ENCODE measurements around the gene NLRX1. TPM values are rescaled to one million over a fixed set of nuclear protein-coding genes. Genes with fewer than 3 reads are reported as not detected.

Gene NLRX1, protein sequence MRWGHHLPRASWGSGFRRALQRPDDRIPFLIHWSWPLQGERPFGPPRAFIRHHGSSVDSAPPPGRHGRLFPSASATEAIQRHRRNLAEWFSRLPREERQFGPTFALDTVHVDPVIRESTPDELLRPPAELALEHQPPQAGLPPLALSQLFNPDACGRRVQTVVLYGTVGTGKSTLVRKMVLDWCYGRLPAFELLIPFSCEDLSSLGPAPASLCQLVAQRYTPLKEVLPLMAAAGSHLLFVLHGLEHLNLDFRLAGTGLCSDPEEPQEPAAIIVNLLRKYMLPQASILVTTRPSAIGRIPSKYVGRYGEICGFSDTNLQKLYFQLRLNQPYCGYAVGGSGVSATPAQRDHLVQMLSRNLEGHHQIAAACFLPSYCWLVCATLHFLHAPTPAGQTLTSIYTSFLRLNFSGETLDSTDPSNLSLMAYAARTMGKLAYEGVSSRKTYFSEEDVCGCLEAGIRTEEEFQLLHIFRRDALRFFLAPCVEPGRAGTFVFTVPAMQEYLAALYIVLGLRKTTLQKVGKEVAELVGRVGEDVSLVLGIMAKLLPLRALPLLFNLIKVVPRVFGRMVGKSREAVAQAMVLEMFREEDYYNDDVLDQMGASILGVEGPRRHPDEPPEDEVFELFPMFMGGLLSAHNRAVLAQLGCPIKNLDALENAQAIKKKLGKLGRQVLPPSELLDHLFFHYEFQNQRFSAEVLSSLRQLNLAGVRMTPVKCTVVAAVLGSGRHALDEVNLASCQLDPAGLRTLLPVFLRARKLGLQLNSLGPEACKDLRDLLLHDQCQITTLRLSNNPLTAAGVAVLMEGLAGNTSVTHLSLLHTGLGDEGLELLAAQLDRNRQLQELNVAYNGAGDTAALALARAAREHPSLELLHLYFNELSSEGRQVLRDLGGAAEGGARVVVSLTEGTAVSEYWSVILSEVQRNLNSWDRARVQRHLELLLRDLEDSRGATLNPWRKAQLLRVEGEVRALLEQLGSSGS
- total RNA-seq: 10 to 100 TPM; 24.2 to 24.3 TPM

GRCh38 chr11:119168471-119169281 lies at the start of gene NLRX1:
TSS of gene NLRX1 (plus strand) at chr11:119168725. CDS start at chr11:119171404, 2,679 bp downstream.

DNA sequence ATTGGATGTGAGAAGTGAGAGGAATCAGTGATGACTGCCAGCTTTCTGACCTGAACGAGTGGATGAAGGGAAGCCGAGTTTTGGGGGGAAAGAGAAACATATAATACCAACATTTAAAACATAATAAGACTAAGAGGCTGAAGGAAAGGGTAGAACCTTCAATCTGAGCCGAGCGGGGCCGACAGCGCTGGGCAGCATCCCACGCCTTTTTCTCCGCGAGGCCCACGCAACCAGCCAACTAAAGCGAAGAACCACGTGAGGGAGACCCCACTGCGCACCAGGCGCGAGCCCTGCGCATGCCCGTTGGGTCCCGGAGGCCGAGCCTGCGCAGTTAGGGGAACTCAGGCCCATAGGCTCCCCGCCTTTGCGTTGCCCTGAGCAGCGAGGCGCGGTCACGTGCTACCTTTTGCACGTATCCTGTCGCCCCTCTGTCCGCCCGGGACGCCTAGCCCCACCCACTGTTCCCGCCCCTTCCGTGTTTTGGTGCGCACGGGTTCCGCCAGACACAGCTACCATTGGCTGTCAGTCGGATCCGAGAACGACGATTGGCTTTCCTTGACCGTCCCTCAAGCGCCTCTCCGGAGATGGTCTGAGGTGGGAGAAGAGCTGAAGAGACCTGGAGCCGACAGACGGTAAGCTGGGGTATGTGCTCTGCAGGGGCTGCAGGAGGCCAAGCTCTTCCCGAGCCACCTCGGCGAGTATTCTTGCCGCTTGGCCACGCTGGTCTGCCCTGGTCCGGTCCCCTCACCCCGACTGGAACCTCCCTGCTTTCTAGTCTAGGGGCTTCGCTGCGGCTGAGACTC lies 47.3 kb upstream of the NLRX1 start, which contains the start of gene HINFP:
HINFP (plus strand) TSS at position 573 of the 803 bp plus-strand sequence. CDS start 5,365 bp downstream, outside the sequence.

GRCh38 chr11:119149018-119149785 lies 19.3 kb upstream of the NLRX1 start, which contains the start of gene ABCG4:
TSS of gene ABCG4 (plus strand) at chr11:119149052. CDS start at chr11:119149966, 914 bp downstream.

DNA sequence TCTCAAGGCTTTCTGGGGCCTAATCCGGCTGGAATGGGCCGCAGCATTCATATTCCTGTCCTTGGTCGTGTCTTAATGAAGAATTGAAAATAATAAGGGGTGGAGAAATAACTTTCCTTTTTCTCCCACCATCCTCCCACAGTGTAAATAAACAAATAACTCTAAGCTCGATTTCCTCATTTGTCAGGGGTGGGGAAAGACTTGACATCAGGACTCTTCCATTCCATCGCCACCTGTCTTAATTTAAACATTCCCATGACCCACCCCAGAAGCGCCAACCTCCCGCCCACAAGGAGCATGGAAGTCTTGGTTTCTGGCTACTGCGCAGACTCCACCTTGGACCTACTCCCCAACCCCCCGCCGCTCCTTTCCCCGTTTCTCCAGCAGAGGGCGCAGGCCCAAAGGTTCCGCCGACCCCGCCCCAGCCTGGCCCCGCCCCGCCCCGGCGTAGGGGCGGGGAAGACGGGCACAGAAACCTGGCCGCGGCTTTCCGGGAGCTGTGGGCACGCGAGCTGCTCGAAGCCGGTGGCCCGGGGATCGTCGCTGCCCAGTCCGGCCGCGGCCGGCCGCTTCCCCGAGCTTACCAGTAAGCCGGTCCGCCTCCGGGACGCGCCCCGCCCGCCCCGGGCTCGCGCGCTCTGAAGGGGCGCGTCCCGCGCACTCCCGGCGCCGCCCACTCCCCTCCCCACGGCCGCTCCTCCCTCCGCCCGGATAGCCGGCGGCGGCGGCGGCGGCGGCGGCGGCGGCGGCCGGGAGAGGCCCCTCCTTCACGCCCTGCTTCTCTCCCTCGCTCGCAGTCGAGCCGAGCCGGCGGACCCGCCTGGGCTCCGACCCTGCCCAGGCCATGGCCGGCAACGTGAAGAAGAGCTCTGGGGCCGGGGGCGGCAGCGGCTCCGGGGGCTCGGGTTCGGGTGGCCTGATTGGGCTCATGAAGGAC lies 37.3 kb downstream of the NLRX1 start, which contains the start of gene CBL:
CBL (plus strand) TSS at position 766 of the 937 bp plus-strand sequence; CDS start at position 845, 79 bp downstream.

Other genes with a start within 250 kb of the NLRX1 start
- 10 to 100 TPM; 96.7 to 99.1 TPM for gene BCL9L, start 242.8 kb upstream of the NLRX1 start, total RNA-seq
- not detected for gene UPK2, start 212.4 kb upstream of the NLRX1 start, total RNA-seq
- not detected for gene FOXR1, start 197.0 kb upstream of the NLRX1 start, total RNA-seq
- gene CENATAC, start 170.6 kb upstream of the NLRX1 start, total RNA-seq: 10 to 100 TPM; 41.0 to 47.5 TPM
- gene RPS25, start 150.4 kb upstream of the NLRX1 start, total RNA-seq: 1,000 to 10,000 TPM; 1,829 to 1,882 TPM
- 10 to 100 TPM; 49.5 to 54.4 TPM for gene TRAPPC4, start 150.0 kb upstream of the NLRX1 start, total RNA-seq
- gene SLC37A4, start 137.8 kb upstream of the NLRX1 start, total RNA-seq: 10 to 100 TPM; 20.0 to 20.4 TPM
- gene HYOU1, start 111.5 kb upstream of the NLRX1 start, total RNA-seq: 100 to 1,000 TPM; 111 to 123 TPM
- 10 to 100 TPM; 34.2 to 36.2 TPM for gene VPS11, start 100.9 kb upstream of the NLRX1 start, total RNA-seq
- gene HMBS, start 83.8 kb upstream of the NLRX1 start, total RNA-seq: 10 to 100 TPM; 16.4 to 16.7 TPM
- 10 to 100 TPM; 46.7 to 49.2 TPM for gene DPAGT1, start 66.9 kb upstream of the NLRX1 start, total RNA-seq
- 10 to 100 TPM; 28.3 to 28.4 TPM for gene C2CD2L, start 61.4 kb upstream of the NLRX1 start, total RNA-seq
- 10 to 100 TPM; 47.6 to 48.7 TPM for gene HINFP, start 47.1 kb upstream of the NLRX1 start, total RNA-seq
- gene ABCG4, start 19.7 kb upstream of the NLRX1 start, total RNA-seq: not detected
- gene NHERF4, start 16.8 kb downstream of the NLRX1 start, total RNA-seq: under 1 TPM; 0.51 to 0.81 TPM
- gene CBL, start 37.6 kb downstream of the NLRX1 start, total RNA-seq: 10 to 100 TPM; 41.3 to 47.0 TPM
- gene MCAM, start 148.4 kb downstream of the NLRX1 start, total RNA-seq: 1 to 10 TPM; 1.1 to 1.5 TPM
- gene RNF26, start 165.8 kb downstream of the NLRX1 start, total RNA-seq: 10 to 100 TPM; 29.8 to 30.5 TPM
- gene C1QTNF5, start 172.2 kb downstream of the NLRX1 start, total RNA-seq: not detected
- gene MFRP, start 178.0 kb downstream of the NLRX1 start, total RNA-seq: not detected
- gene USP2, start 213.0 kb downstream of the NLRX1 start, total RNA-seq: under 1 TPM; 0.40 to 0.89 TPM